K562 (cell line): Measurements from ENCODE around the gene WDR46. TPM values are rescaled to one million over a fixed set of nuclear protein-coding genes. Genes with fewer than 3 reads are reported as not detected.
A peak's percentile ranks its signal among the peaks of the same experiment; 100 is the strongest.

Experiments used
- ETV5 ChIP-seq: sonication (generic); formaldehyde crosslinking; IDR thresholded peaks from 2 replicates; pipeline ENCODE4 v1.4.0; 2020; ENCODE audit warnings: low read depth, mild to moderate bottlenecking, missing genetic modification reagents
- NFYB ChIP-seq: IDR thresholded peaks from 2 replicates; pipeline ENCODE4 v1.6.1; 2011; ENCODE audit warnings: mild to moderate bottlenecking, moderate library complexity; ENCODE audit not compliant: insufficient read length; ENCODE audit errors: extremely low read depth
- PHF21A ChIP-seq: fragments of 450-650 bp; IDR thresholded peaks from 2 replicates; pipeline ENCODE4 v1.6.1; 2017; ENCODE audit warnings: low read depth, borderline replicate concordance
- POU5F1 ChIP-seq: fragments of 150-350 bp; IDR thresholded peaks from 2 replicates; pipeline ENCODE4 v1.6.1; 2014; ENCODE audit warnings: borderline replicate concordance, low read length, low read depth, mild to moderate bottlenecking; ENCODE audit not compliant: partially characterized antibody
- SPI1 ChIP-seq: IDR thresholded peaks from 2 replicates; pipeline ENCODE4 v1.6.1; 2011; ENCODE audit warnings: low read depth, low read length, control low read depth, borderline replicate concordance
- WHSC1 ChIP-seq: IDR thresholded peaks from one replicate; pipeline ENCODE4 v1.6.1; 2012; ENCODE audit warnings: low read length, control low read depth, inconsistent platforms
- ZFX ChIP-seq: sonication (generic); formaldehyde crosslinking; IDR thresholded peaks from 2 replicates; pipeline ENCODE4 v1.8.0; 2022; ENCODE audit warnings: mild to moderate bottlenecking, missing genetic modification reagents, moderate library complexity
- ZNF263 ChIP-seq: sonication (generic); formaldehyde crosslinking; IDR thresholded peaks from 2 replicates; pipeline ENCODE4 v1.8.0; 2022; ENCODE audit warnings: mild to moderate bottlenecking, missing genetic modification reagents, borderline replicate concordance
- ZNF79 ChIP-seq: fragments of 250-450 bp; sonication (Bioruptor Pico); IDR thresholded peaks from 2 replicates; pipeline ENCODE4 v1.4.0; 2020; ENCODE audit warnings: low read depth, mild to moderate bottlenecking, moderate library complexity
- ZSCAN29 ChIP-seq: fragments of 450-650 bp; IDR thresholded peaks from 2 replicates; pipeline ENCODE4 v1.6.1; 2017
- polyA plus RNA-seq, 8 experiments: library from polyadenylated mRNA; depleted of rRNA in 4 of 8; stranded (reverse) in 5 of 8; unstranded in 3 of 8; fragments of >200 nt; fragmentation: Nextera tagmentation in 2 of 8; fragmentation: Illumina TruSeq in 1 of 8; extraction: Ambion mirVana in 2 of 8; extraction: Trizol in 1 of 8; gene quantifications; 2 replicates each; pipeline versions ENCODE4 v1.2.1 to v1.2.3, GENCODE V29; 2011 to 2014; ENCODE audit warnings: inconsistent platforms in 1 of 8, missing spikeins in 1 of 8
- total RNA-seq, 7 experiments: library from RNA; depleted of rRNA in 6 of 7; stranded (reverse); fragments of >200 nt in 6 of 7; fragmentation: Illumina TruSeq in 2 of 7; extraction: Trizol in 2 of 7; gene quantifications; 2 replicates each; pipeline versions ENCODE4 v1.2.1 to v1.2.3, GENCODE V29; 2011 to 2021; ENCODE audit warnings: low replicate concordance in 1 of 7
- TF ChIP-seq, protein P1 (sequence below): fragments of 450-650 bp; IDR thresholded peaks from 2 replicates; pipeline ENCODE4 v1.6.1; 2018; ENCODE audit not compliant: partially characterized antibody
- TF ChIP-seq, protein P2 (sequence below): fragments of 150-350 bp; conservative IDR thresholded peaks from 2 replicates; pipeline ENCODE4 v1.6.1; 2014; ENCODE audit warnings: low read length
- TF ChIP-seq, protein P3 (sequence below): sonication (generic); formaldehyde crosslinking; IDR thresholded peaks from 2 replicates; pipeline ENCODE4 v1.8.0; 2022; ENCODE audit warnings: mild to moderate bottlenecking, missing genetic modification reagents

WDR46 gene
- total and polyA plus RNA-seq, 9 of the 15 experiments (the other 6 are each of a cell fraction or from before 2014, with no cell fraction given): 8.9 to 146 (median 93.1) TPM

DNA sequence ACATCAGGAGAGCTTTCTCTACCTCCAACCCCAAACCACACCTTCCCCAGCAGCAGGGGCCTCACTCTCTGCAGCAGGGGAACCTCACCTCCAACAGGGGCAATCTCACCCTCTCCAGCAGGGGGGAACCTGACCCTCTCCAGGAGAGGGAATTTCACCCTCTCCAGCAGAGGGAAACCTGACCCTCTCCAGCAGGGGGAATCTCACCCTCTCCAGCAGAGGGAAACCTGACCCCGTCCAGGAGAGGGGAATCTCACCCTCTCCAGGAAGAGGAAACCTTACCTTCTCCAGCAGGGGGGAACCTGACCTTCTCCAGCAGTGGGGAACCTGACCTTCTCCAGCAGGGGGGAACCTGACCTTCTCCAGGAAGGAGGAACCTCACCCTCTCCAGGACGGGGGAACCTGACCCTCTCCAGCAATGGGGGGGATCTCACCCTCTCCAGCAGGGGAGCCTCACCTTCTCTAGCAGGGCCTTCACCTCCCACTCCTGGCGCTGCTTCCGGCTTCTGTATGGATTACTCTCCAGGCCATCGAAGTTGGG, 9.0 kb downstream of the WDR46 start (continued):
- TF ChIP-seq, protein P1, sequence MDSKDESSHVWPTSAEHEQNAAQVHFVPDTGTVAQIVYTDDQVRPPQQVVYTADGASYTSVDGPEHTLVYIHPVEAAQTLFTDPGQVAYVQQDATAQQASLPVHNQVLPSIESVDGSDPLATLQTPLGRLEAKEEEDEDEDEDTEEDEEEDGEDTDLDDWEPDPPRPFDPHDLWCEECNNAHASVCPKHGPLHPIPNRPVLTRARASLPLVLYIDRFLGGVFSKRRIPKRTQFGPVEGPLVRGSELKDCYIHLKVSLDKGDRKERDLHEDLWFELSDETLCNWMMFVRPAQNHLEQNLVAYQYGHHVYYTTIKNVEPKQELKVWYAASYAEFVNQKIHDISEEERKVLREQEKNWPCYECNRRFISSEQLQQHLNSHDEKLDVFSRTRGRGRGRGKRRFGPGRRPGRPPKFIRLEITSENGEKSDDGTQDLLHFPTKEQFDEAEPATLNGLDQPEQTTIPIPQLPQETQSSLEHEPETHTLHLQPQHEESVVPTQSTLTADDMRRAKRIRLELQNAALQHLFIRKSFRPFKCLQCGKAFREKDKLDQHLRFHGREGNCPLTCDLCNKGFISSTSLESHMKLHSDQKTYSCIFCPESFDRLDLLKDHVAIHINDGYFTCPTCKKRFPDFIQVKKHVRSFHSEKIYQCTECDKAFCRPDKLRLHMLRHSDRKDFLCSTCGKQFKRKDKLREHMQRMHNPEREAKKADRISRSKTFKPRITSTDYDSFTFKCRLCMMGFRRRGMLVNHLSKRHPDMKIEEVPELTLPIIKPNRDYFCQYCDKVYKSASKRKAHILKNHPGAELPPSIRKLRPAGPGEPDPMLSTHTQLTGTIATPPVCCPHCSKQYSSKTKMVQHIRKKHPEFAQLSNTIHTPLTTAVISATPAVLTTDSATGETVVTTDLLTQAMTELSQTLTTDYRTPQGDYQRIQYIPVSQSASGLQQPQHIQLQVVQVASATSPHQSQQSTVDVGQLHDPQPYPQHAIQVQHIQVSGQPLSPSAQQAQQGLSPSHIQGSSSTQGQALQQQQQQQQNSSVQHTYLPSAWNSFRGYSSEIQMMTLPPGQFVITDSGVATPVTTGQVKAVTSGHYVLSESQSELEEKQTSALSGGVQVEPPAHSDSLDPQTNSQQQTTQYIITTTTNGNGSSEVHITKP: peak; percentile 89
- no peak for TF ChIP-seq NFYB
- TF ChIP-seq SPI1: peak; percentile 79; the same call in 1 of the 2 replicates
- peak; percentile 42 for TF ChIP-seq ZFX
- TF ChIP-seq PHF21A: 0 out of 2 replicates have a peak, but pooled peaks have one; percentile 30
- TF ChIP-seq POU5F1: no peak
- TF ChIP-seq ZSCAN29: no peak
- TF ChIP-seq ZNF79 (CRISPR knock-in tag): no peak
- peak; percentile 38; the same call in 1 of the 2 replicates for TF ChIP-seq ZNF263 (CRISPR knock-in tag)
- TF ChIP-seq, protein P2, sequence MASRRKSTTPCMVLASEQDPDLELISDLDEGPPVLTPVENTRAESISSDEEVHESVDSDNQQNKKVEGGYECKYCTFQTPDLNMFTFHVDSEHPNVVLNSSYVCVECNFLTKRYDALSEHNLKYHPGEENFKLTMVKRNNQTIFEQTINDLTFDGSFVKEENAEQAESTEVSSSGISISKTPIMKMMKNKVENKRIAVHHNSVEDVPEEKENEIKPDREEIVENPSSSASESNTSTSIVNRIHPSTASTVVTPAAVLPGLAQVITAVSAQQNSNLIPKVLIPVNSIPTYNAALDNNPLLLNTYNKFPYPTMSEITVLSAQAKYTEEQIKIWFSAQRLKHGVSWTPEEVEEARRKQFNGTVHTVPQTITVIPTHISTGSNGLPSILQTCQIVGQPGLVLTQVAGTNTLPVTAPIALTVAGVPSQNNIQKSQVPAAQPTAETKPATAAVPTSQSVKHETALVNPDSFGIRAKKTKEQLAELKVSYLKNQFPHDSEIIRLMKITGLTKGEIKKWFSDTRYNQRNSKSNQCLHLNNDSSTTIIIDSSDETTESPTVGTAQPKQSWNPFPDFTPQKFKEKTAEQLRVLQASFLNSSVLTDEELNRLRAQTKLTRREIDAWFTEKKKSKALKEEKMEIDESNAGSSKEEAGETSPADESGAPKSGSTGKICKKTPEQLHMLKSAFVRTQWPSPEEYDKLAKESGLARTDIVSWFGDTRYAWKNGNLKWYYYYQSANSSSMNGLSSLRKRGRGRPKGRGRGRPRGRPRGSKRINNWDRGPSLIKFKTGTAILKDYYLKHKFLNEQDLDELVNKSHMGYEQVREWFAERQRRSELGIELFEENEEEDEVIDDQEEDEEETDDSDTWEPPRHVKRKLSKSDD: 0 out of 2 replicates have a peak, but pooled peaks have one; percentile 56
- TF ChIP-seq, protein P3, sequence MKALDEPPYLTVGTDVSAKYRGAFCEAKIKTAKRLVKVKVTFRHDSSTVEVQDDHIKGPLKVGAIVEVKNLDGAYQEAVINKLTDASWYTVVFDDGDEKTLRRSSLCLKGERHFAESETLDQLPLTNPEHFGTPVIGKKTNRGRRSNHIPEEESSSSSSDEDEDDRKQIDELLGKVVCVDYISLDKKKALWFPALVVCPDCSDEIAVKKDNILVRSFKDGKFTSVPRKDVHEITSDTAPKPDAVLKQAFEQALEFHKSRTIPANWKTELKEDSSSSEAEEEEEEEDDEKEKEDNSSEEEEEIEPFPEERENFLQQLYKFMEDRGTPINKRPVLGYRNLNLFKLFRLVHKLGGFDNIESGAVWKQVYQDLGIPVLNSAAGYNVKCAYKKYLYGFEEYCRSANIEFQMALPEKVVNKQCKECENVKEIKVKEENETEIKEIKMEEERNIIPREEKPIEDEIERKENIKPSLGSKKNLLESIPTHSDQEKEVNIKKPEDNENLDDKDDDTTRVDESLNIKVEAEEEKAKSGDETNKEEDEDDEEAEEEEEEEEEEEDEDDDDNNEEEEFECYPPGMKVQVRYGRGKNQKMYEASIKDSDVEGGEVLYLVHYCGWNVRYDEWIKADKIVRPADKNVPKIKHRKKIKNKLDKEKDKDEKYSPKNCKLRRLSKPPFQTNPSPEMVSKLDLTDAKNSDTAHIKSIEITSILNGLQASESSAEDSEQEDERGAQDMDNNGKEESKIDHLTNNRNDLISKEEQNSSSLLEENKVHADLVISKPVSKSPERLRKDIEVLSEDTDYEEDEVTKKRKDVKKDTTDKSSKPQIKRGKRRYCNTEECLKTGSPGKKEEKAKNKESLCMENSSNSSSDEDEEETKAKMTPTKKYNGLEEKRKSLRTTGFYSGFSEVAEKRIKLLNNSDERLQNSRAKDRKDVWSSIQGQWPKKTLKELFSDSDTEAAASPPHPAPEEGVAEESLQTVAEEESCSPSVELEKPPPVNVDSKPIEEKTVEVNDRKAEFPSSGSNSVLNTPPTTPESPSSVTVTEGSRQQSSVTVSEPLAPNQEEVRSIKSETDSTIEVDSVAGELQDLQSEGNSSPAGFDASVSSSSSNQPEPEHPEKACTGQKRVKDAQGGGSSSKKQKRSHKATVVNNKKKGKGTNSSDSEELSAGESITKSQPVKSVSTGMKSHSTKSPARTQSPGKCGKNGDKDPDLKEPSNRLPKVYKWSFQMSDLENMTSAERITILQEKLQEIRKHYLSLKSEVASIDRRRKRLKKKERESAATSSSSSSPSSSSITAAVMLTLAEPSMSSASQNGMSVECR (CRISPR knock-in tag): peak; percentile 47
- peak; percentile 76; the same call in 1 of the 2 replicates for TF ChIP-seq ETV5
- no peak for TF ChIP-seq WHSC1
